Parathyroid adenoma (tissue), 2 donors: ENCODE data around the gene DTX3.
"Not testable (repeated sequence)": the region's sequence is repeated elsewhere in the genome, so short reads cannot be mapped to it uniquely, and the experiment has no call there.

ENCODE experiments used
- H2AFZ ChIP-seq: fragments of 300-600 bp; sonication (generic); one replicate; pipeline ENCODE4 v1.7.0; 2017; ENCODE audit warnings: antibody characterized with exemption, mild to moderate bottlenecking
- H3K27ac ChIP-seq: fragments of 300-600 bp; sonication (generic); one replicate; pipeline ENCODE4 v1.7.0; 2017
- H3K27me3 ChIP-seq: fragments of 300-600 bp; sonication (generic); one replicate; pipeline ENCODE4 v1.7.0; 2017; ENCODE audit warnings: low read length; ENCODE audit not compliant: control insufficient read depth, insufficient read depth
- H3K36me3 ChIP-seq: fragments of 300-600 bp; sonication (generic); one replicate; pipeline ENCODE4 v1.7.0; 2017; ENCODE audit warnings: low read length; ENCODE audit not compliant: control insufficient read depth, insufficient read depth
- H3K4me1 ChIP-seq: fragments of 300-600 bp; sonication (generic); one replicate; pipeline ENCODE4 v1.7.0; 2017; ENCODE audit warnings: control low read depth
- H3K4me2 ChIP-seq: fragments of 300-600 bp; sonication (generic); one replicate; pipeline ENCODE4 v1.7.0; 2017; ENCODE audit warnings: low read length
- H3K4me3 ChIP-seq: fragments of 300-600 bp; sonication (generic); one replicate; pipeline ENCODE4 v1.7.0; 2017; ENCODE audit warnings: low read depth, low read length
- H3K79me2 ChIP-seq: fragments of 300-600 bp; sonication (generic); one replicate; pipeline ENCODE4 v1.7.0; 2017; ENCODE audit warnings: control low read depth
- H3K9ac ChIP-seq: fragments of 300-600 bp; sonication (generic); one replicate; pipeline ENCODE4 v1.7.0; 2017; ENCODE audit warnings: mild to moderate bottlenecking
- H3K9me3 ChIP-seq: fragments of 300-600 bp; sonication (generic); one replicate; pipeline ENCODE4 v1.7.0; 2017; ENCODE audit warnings: low read length; ENCODE audit not compliant: control insufficient read depth
- CTCF ChIP-seq: fragments of 300-600 bp; sonication (generic); IDR thresholded peaks from one replicate; pipeline ENCODE4 v1.7.0; 2017; ENCODE audit warnings: antibody characterized with exemption, mild to moderate bottlenecking
- donor health status: primary hyperparathyroidism.

DTX3 gene

GRCh38 chr12:57563358-57563757, 41.3 kb upstream of the DTX3 start:
- Histone ChIP-seq H3K79me2 (no peaks in the 10 kb centered on the region), H3K27me3 (no peaks in the 10 kb centered on the region), H3K4me1 (no peaks in the 10 kb centered on the region), H3K9ac (no peak overlapping the region), H3K36me3 (no peaks in the 10 kb centered on the region), H3K27ac (no peak overlapping the region), H3K4me3 (no peak overlapping the region), H3K9me3 (no peaks in the 10 kb centered on the region), H3K4me2 (no peak overlapping the region), H2AFZ (no peak overlapping the region)
- TF ChIP-seq CTCF: no peak

GRCh38 chr12:57564178-57564740, 40.4 kb upstream of the DTX3 start:
- H3K79me2 ChIP-seq: peaks cover under 1% of the 10 kb centered on the region
- no peaks in the 10 kb centered on the region for H3K4me1 ChIP-seq
- H3K4me3 ChIP-seq: no peak overlapping the region
- no peaks in the 10 kb centered on the region for H3K9me3 ChIP-seq
- H2AFZ ChIP-seq: no peak overlapping the region
- no peak for TF ChIP-seq CTCF
- H3K27me3 ChIP-seq: no peaks in the 10 kb centered on the region
- H3K36me3 ChIP-seq: no peaks in the 10 kb centered on the region
- no peak overlapping the region for H3K9ac ChIP-seq
- H3K4me2 ChIP-seq: no peak overlapping the region
- H3K27ac ChIP-seq: no peak overlapping the region

GRCh38 chr12:57568838-57569237, 35.8 kb upstream of the DTX3 start:
- Histone ChIP-seq H3K9me3 (no peaks in the 10 kb centered on the region), H2AFZ (no peak overlapping the region), H3K4me1 (no peaks in the 10 kb centered on the region), H3K27ac (no peak overlapping the region), H3K36me3 (no peaks in the 10 kb centered on the region), H3K27me3 (no peaks in the 10 kb centered on the region), H3K4me2 (no peak overlapping the region), H3K4me3 (no peak overlapping the region), H3K9ac (no peak overlapping the region), H3K79me2 (peaks cover 2% of the 10 kb centered on the region)
- no peak for TF ChIP-seq CTCF

GRCh38 chr12:57569858-57570257, 34.8 kb upstream of the DTX3 start:
- H3K27me3 ChIP-seq: no peaks in the 10 kb centered on the region
- no peaks in the 10 kb centered on the region for H3K4me1 ChIP-seq
- no peaks in the 10 kb centered on the region for H3K36me3 ChIP-seq
- H2AFZ ChIP-seq: no peak overlapping the region
- H3K9ac ChIP-seq: no peak overlapping the region
- peaks cover 2% of the 10 kb centered on the region for H3K79me2 ChIP-seq
- TF ChIP-seq CTCF: no peak
- H3K4me3 ChIP-seq: no peak overlapping the region
- H3K27ac ChIP-seq: no peak overlapping the region
- H3K4me2 ChIP-seq: no peak overlapping the region
- no peaks in the 10 kb centered on the region for H3K9me3 ChIP-seq

GRCh38 chr12:57570438-57570837, 34.2 kb upstream of the DTX3 start:
- not testable (repeated sequence) for H3K27me3 ChIP-seq, H3K4me3 ChIP-seq

More at GRCh38 chr12:57570438-57570837, 34.2 kb upstream of the DTX3 start:
- not testable (repeated sequence) for H3K36me3 ChIP-seq, H2AFZ ChIP-seq, H3K27ac ChIP-seq, H3K9me3 ChIP-seq, H3K4me1 ChIP-seq, H3K9ac ChIP-seq, H3K4me2 ChIP-seq, H3K79me2 ChIP-seq
